NB4 (cell line): ENCODE results near the gene PRSS2.
"Not testable (repeated sequence)": the region's sequence is repeated elsewhere in the genome, so short reads cannot be mapped to it uniquely, and the experiment has no call there.

ENCODE experiments used
- DNase-seq: peaks from one replicate; pipeline ENCODE4 v3.0.0; 2010; ENCODE audit warnings: low read depth
- H3K4me3 ChIP-seq: one replicate; pipeline ENCODE4 v1.5.1; 2011; ENCODE audit warnings: mild to moderate bottlenecking, low read depth, low read length, moderate library complexity
- MYC ChIP-seq: IDR thresholded peaks from 2 replicates; pipeline ENCODE4 v1.6.1; 2011; ENCODE audit warnings: low read depth, low read length
- POLR2A ChIP-seq: IDR thresholded peaks from 2 replicates; pipeline ENCODE4 v1.6.1; 2011; ENCODE audit warnings: mild to moderate bottlenecking; ENCODE audit not compliant: insufficient read length; ENCODE audit errors: extremely low read depth
- TF ChIP-seq, protein P1 (sequence below): IDR thresholded peaks from 2 replicates; pipeline ENCODE4 v1.6.1; 2011; ENCODE audit warnings: low read depth, low read length
- TF ChIP-seq, protein P2 (sequence below): IDR thresholded peaks from one replicate; pipeline ENCODE4 v1.5.1; 2012; ENCODE audit warnings: low read depth, low read length

Gene PRSS2

DNA sequence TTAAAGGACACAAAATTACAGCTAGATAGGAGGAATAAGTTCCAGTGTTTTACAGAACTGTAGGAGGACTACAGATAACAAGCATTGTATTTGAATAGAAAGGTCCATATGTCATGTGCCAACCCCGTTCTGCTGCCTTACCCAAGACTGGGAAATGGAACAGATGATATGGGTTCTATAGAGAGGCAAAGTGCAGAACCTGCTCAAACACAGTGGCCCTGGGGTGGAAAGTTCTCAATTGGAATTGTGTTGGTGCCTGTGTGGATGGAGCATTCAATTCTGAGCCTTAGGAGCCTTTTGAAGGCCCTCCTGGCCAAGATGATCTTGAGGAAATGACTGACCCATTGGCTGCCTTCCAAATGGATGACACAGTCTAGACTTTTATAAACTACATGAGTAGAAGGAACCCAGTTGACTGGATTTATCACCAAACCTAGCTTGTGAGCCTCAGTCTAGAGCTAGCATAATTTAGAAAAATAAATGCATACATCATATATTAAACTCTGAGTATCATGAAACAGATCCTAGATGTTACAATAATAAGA, 25.6 kb upstream of the PRSS2 start:
- no peak overlapping the region for H3K4me3 ChIP-seq
- TF ChIP-seq MYC = no peak
- TF ChIP-seq, protein P1, sequence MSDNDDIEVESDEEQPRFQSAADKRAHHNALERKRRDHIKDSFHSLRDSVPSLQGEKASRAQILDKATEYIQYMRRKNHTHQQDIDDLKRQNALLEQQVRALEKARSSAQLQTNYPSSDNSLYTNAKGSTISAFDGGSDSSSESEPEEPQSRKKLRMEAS = no peak
- DNase-seq = no peak

DNA sequence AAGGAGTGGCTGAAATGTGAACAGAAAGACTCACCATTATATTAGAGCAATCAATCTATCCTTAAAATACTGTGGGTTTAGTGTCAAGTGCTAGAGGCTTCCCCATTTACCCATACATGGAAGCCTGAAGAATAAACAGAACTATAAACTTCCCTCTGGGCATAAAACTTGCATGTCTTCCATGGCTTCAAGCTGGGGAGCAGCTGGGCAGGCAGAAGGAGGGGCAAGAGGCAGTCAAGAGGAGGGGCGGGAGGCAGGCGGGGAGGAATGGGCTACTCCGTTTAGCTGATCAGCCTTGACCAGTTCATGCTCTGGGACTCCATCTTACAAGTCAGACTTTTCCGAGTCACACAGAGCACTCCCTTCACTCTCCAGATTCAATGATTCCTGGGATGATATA, 25.0 kb upstream of the PRSS2 start:
- H3K4me3 ChIP-seq = no peak overlapping the region
- TF ChIP-seq POLR2A (no peak), MYC (no peak)
- no peak for DNase-seq

DNA sequence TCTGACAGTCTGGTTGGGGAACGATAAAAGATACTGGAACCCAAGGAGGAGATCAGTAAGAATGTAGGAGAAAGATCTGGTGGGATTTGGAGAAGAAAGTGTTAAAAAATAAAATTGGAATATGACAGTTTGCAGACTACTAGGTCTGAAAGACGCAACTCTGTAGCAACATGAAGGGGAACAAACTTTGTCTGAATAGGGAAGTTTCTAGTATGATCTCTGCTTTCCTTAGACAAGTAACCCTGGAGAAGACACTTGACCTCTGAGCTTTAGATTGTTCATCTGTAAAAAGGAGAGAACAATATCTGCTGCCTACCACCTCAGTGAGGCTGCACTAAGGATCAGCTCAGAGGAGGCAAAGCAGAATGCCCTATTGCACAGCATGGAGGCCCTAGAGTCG, 24.5 kb upstream of the PRSS2 start:
- no peak for DNase-seq
- no peak for TF ChIP-seq POLR2A
- TF ChIP-seq, protein P1 = no peak
- TF ChIP-seq MYC = no peak
- TF ChIP-seq, protein P2, sequence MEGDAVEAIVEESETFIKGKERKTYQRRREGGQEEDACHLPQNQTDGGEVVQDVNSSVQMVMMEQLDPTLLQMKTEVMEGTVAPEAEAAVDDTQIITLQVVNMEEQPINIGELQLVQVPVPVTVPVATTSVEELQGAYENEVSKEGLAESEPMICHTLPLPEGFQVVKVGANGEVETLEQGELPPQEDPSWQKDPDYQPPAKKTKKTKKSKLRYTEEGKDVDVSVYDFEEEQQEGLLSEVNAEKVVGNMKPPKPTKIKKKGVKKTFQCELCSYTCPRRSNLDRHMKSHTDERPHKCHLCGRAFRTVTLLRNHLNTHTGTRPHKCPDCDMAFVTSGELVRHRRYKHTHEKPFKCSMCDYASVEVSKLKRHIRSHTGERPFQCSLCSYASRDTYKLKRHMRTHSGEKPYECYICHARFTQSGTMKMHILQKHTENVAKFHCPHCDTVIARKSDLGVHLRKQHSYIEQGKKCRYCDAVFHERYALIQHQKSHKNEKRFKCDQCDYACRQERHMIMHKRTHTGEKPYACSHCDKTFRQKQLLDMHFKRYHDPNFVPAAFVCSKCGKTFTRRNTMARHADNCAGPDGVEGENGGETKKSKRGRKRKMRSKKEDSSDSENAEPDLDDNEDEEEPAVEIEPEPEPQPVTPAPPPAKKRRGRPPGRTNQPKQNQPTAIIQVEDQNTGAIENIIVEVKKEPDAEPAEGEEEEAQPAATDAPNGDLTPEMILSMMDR = no peak
- no peak overlapping the region for H3K4me3 ChIP-seq

DNA sequence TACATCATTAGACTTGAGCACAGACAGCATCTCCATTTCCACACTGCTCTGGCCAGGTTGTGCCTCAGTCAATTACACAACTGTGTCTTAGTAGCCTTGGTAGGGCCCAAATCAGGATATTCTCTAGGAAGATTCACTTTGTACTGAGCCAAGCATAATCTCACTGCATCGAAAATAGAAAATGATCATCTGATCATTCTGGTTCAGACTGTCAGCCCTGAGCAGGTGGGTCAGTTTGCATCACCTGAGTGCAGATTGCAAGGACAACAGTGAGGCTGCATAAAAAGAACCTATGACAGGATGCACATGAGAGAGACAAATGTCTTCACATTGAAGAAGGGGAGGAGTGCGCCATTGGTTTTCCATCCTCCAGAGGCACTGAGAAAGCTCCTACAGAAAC, 22.4 kb upstream of the PRSS2 start:
- not testable (repeated sequence) for DNase-seq, H3K4me3 ChIP-seq

DNA sequence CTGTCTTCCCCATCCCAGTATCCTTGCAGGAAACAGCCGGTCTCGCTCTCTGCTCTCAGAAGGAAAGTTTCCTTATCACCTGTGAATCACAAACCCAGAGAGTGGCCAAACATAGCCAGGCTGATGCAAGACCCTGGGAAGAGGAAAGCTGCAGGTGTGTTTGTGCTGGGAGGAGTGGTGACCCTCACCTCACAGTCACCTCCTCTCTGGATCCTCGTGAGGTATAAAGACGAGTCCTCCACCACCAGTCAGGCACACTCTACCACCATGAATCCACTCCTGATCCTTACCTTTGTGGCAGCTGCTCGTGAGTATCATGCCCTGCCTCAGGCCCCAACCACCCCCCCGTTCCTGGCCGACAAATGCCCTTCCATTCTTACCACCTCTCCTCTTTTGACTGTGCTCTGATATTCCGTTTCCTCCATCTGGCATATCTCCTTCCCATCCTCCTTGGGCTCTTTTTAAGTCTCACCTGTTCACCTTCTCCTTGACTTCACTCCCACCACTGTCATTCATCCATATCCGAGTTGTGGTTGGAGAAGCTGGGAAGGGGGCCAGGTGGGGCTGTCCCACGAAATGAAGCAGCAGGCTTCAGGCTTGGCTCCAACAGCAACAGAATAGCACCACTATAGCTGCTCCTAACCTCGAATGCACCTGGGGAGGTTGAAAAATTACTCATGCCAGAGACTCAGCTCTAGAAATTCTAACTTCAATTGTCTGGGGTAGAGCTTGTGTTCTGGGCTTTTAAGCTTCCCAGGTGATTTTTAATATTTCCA, 21.4 kb upstream of the PRSS2 start, which contains the start of gene PRSS1:
PRSS1 (plus strand) TSS at position 255 of the 776 bp plus-strand sequence; CDS start at position 268, 13 bp downstream.
- H3K4me3 ChIP-seq = no peak within 1 kb of the TSS
- DNase-seq = no peak
- no peak for TF ChIP-seq MYC
- TF ChIP-seq, protein P2 = no peak
- no peak for TF ChIP-seq POLR2A

DNA sequence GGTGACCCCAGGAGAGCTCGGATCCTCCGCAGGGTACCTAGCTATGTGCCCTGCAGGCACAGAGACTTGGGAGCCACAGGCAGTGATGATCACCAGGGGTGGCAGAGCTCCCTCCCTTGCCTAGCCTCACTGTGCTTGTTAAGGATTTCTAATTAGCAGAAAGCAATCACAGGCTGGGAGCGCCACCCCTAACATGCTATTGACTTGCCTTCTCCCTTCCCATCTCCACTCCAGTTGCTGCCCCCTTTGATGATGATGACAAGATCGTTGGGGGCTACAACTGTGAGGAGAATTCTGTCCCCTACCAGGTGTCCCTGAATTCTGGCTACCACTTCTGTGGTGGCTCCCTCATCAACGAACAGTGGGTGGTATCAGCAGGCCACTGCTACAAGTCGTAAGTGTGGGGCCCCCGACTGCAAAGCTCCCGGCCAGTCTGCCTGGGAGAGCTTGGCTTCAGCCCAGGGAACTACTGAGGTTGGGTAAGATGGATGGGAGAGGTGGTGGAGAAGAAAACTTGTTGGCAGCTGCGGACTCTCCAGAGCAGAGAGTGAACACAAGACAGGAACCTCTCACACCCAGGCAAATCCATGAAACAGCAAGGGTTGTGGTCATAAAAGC, 20.3 kb upstream of the PRSS2 start:
- DNase-seq = no peak
- no peak overlapping the region for H3K4me3 ChIP-seq
- TF ChIP-seq POLR2A (no peak), MYC (no peak)
- TF ChIP-seq, protein P1 = no peak
- TF ChIP-seq, protein P2 = no peak

DNA sequence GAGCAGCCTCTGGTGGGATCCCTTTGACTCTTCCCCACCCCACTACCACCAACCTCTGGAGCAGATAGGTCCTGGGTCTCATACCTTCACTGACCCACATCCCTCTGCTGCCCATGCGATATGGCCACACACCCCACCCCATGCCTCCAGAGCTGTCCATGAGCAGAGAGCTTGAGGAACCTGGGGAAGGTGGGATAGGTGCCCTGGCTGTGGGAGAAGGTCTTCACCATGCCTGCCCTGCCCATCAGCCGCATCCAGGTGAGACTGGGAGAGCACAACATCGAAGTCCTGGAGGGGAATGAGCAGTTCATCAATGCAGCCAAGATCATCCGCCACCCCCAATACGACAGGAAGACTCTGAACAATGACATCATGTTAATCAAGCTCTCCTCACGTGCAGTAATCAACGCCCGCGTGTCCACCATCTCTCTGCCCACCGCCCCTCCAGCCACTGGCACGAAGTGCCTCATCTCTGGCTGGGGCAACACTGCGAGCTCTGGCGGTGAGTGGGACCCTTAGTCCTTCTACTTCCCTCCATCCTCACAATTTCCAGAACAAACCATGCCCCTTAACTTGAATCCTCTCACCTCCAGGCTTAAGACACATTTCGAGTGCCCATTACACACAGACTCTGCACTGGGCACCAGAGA, 19.1 kb upstream of the PRSS2 start:
- DNase-seq, H3K4me3 ChIP-seq: not testable (repeated sequence)
